Lower lobe of right lung (tissue), 2 donors: ENCODE results near the gene CCDC51. TPM values are rescaled to one million over a fixed set of nuclear protein-coding genes. Genes with fewer than 3 reads are reported as not detected.

Experiments
- ATAC-seq, 2 donors: fragments of 200-7000 bp; cut with Tn5 transposase; one replicate each; pipeline ENCODE4 v1.9.1; 2020 to 2022; ENCODE audit warnings: mild to moderate bottlenecking in 2 of 2, moderate library complexity in 2 of 2
- DNase-seq: peaks from one replicate; pipeline ENCODE4 v3.0.0-alpha.2; 2020
- H3K27ac ChIP-seq: fragments of 200-600 bp; one replicate; pipeline ENCODE4 v1.8.0; 2022
- H3K27me3 ChIP-seq: fragments of 200-600 bp; one replicate; pipeline ENCODE4 v1.8.0; 2022; ENCODE audit warnings: low read depth
- H3K36me3 ChIP-seq: fragments of 200-600 bp; one replicate; pipeline ENCODE4 v1.8.0; 2022; ENCODE audit warnings: mild to moderate bottlenecking
- H3K4me1 ChIP-seq: fragments of 200-600 bp; one replicate; pipeline ENCODE4 v1.8.0; 2022
- H3K4me3 ChIP-seq: fragments of 200-600 bp; one replicate; pipeline ENCODE4 v1.8.0; 2022; ENCODE audit warnings: mild to moderate bottlenecking
- H3K9me3 ChIP-seq: fragments of 200-600 bp; one replicate; pipeline ENCODE4 v1.8.0; 2022
- CTCF ChIP-seq: fragments of 200-600 bp; IDR thresholded peaks from one replicate; pipeline ENCODE4 v1.8.0; 2022; ENCODE audit warnings: antibody characterized with exemption, mild to moderate bottlenecking
- intact Hi-C: fragments of 100-400 bp; cut with DNase I; formaldehyde crosslinking; loops from one replicate; pipeline ENCODE4 v1.11.0; 2022
- total RNA-seq: library from RNA; stranded (reverse); fragmentation: NEBNext Ultra II Directional; extraction: Animal tissue kit (Norgen Biotek cat#: 25700); gene quantifications from one replicate; pipeline ENCODE4 v1.2.1, GENCODE V29; 2021
- donor health status: DM: no; HTN: yes; CAD: no; lungs with severe emphysema.

The CCDC51 gene
- total RNA-seq, 1 donor from 2014 or later, result 8.6 TPM

- no peaks in the 10 kb centered on the region for H3K9me3 ChIP-seq
- DNase-seq, result peak; percentile 35
- intact Hi-C loops, result no loop called here
- peaks cover 91% of the 10 kb centered on the region for H3K36me3 ChIP-seq
- H3K27me3 ChIP-seq, result no peaks in the 10 kb centered on the region
- no peak for TF ChIP-seq CTCF
- H3K27ac ChIP-seq, result no peak overlapping the region
- H3K4me1 ChIP-seq, result no peaks in the 10 kb centered on the region
- no peak for ATAC-seq
- H3K4me3 ChIP-seq, result no peak overlapping the region
Measured at GRCh38 chr3:48409291-48410201, 30.4 kb downstream of the CCDC51 start.

GRCh38 chr3:48408823-48409281, 31.1 kb downstream of the CCDC51 start:
- ATAC-seq, result no peak
- no peak overlapping the region for H3K4me3 ChIP-seq
- H3K27me3 ChIP-seq, result no peaks in the 10 kb centered on the region
- DNase-seq, result peak; percentile 20
- H3K36me3 ChIP-seq, result peaks cover 89% of the 10 kb centered on the region
- no peaks in the 10 kb centered on the region for H3K4me1 ChIP-seq
- intact Hi-C loops, result no loop called here
- H3K27ac ChIP-seq, result no peak overlapping the region
- no peak for TF ChIP-seq CTCF
- no peaks in the 10 kb centered on the region for H3K9me3 ChIP-seq

GRCh38 chr3:48407542-48408099, 32.3 kb downstream of the CCDC51 start:
- no peaks in the 10 kb centered on the region for H3K9me3 ChIP-seq
- no peak for TF ChIP-seq CTCF
- peaks cover 82% of the 10 kb centered on the region for H3K36me3 ChIP-seq
- no peak overlapping the region for H3K27ac ChIP-seq
- DNase-seq, result no peak
- intact Hi-C loops, result no loop called here
- no peak overlapping the region for H3K4me3 ChIP-seq
- no peaks in the 10 kb centered on the region for H3K4me1 ChIP-seq
- no peak for ATAC-seq
- no peaks in the 10 kb centered on the region for H3K27me3 ChIP-seq

GRCh38 chr3:48406443-48407431, 33.2 kb downstream of the CCDC51 start:
- ATAC-seq, result no peak
- intact Hi-C loops, result no loop called here

More at GRCh38 chr3:48406443-48407431, 33.2 kb downstream of the CCDC51 start:
- TF ChIP-seq CTCF, result no peak
- no peak overlapping the region for H3K4me3 ChIP-seq
- H3K4me1 ChIP-seq, result peaks cover 4% of the 10 kb centered on the region
- H3K27me3 ChIP-seq, result no peaks in the 10 kb centered on the region
- peaks cover 73% of the 10 kb centered on the region for H3K36me3 ChIP-seq
- peak; percentile 16 for DNase-seq
- H3K27ac ChIP-seq, result no peak overlapping the region
- H3K9me3 ChIP-seq, result no peaks in the 10 kb centered on the region
